DOHH2 (cell line): ENCODE measurements around the gene HK1.

ENCODE experiments used
- H3F3A ChIP-seq: fragments of 200-600 bp; sonication (generic), shearing (Covaris generic); 2 replicates; pipeline ENCODE4 v1.6.0; 2016; ENCODE audit warnings: antibody characterized with exemption, mild to moderate bottlenecking; ENCODE audit not compliant: control insufficient read depth, insufficient read depth
- H3K27ac ChIP-seq: fragments of 200-600 bp; sonication (generic); 2 replicates; pipeline ENCODE4 v1.5.1; 2014; ENCODE audit warnings: low read depth, mild to moderate bottlenecking, low read length, moderate library complexity
- H3K27me3 ChIP-seq: fragments of 200-600 bp; sonication (generic); 2 replicates; pipeline ENCODE4 v1.6.1; 2014; ENCODE audit warnings: mild to moderate bottlenecking, low read length, mixed read lengths; ENCODE audit not compliant: control insufficient read depth
- H3K36me3 ChIP-seq: fragments of 200-600 bp; sonication (generic); 2 replicates; pipeline ENCODE4 v1.6.1; 2014; ENCODE audit warnings: mild to moderate bottlenecking, low read length, moderate library complexity, mixed read lengths; ENCODE audit not compliant: control insufficient read depth
- H3K4me1 ChIP-seq: fragments of 200-600 bp; sonication (generic); 2 replicates; pipeline ENCODE4 v1.6.1; 2014; ENCODE audit warnings: mild to moderate bottlenecking, low read length, mixed read lengths; ENCODE audit not compliant: control insufficient read depth
- H3K4me2 ChIP-seq: fragments of 200-600 bp; sonication (generic); 2 replicates; pipeline ENCODE4 v1.6.0; 2014; ENCODE audit warnings: mild to moderate bottlenecking, low read length, moderate library complexity
- H3K4me3 ChIP-seq: fragments of 200-600 bp; sonication (generic); 2 replicates; pipeline ENCODE4 v1.5.1; 2014; ENCODE audit warnings: mild to moderate bottlenecking, low read length, mixed read lengths
- H3K79me2 ChIP-seq: fragments of 200-600 bp; sonication (generic); 2 replicates; pipeline ENCODE4 v1.6.1; 2014; ENCODE audit warnings: mild to moderate bottlenecking, low read length, mixed read lengths; ENCODE audit not compliant: control insufficient read depth
- H3K9me2 ChIP-seq: fragments of 200-600 bp; sonication (generic); replicated peaks from 2 replicates; pipeline ENCODE4 v1.6.1; 2014; ENCODE audit warnings: mild to moderate bottlenecking, low read length, mixed read lengths; ENCODE audit not compliant: control insufficient read depth
- H3K9me3 ChIP-seq: fragments of 200-600 bp; sonication (generic); 2 replicates; pipeline ENCODE4 v1.6.1; 2014; ENCODE audit warnings: antibody characterized with exemption, low read length, mixed read lengths; ENCODE audit not compliant: control insufficient read depth, insufficient read depth
- H4K20me1 ChIP-seq: fragments of 200-600 bp; sonication (generic); 2 replicates; pipeline ENCODE4 v1.6.0; 2014; ENCODE audit warnings: low read depth, mild to moderate bottlenecking, antibody characterized with exemption, low read length, moderate library complexity; ENCODE audit not compliant: control insufficient read depth, insufficient read depth
- CTCF ChIP-seq: fragments of 200-600 bp; sonication (generic); IDR thresholded peaks from one replicate; pipeline ENCODE4 v1.5.1; 2014; ENCODE audit warnings: antibody characterized with exemption, mild to moderate bottlenecking, low read depth, low read length; ENCODE audit not compliant: poor library complexity, severe bottlenecking
- EZH2phosphoT487 ChIP-seq: fragments of 200-600 bp; sonication (generic); IDR thresholded peaks from 2 replicates; pipeline ENCODE4 v1.6.1; 2017; ENCODE audit warnings: borderline replicate concordance, mild to moderate bottlenecking, antibody characterized with exemption, low read length, moderate library complexity, mixed read lengths

HK1 gene

GRCh38 chr10:69366738-69367137 is 88.4 kb downstream of the HK1 start:
- Histone ChIP-seq H3K4me2 (no peak overlapping the region), H4K20me1 (no peaks in the 10 kb centered on the region), H3K4me3 (no peak overlapping the region), H3F3A (no peaks in the 10 kb centered on the region), H3K79me2 (no peaks in the 10 kb centered on the region), H3K36me3 (peaks cover 44% of the 10 kb centered on the region), H3K9me2 (no peaks in the 10 kb centered on the region), H3K9me3 (no peaks in the 10 kb centered on the region), H3K4me1 (no peaks in the 10 kb centered on the region), H3K27me3 (no peaks in the 10 kb centered on the region), H3K27ac (no peak overlapping the region)
- no peak for TF ChIP-seq EZH2phosphoT487
- TF ChIP-seq CTCF = no peak

- no peak for TF ChIP-seq EZH2phosphoT487
- TF ChIP-seq CTCF = no peak
- H3K4me2 ChIP-seq = no peak overlapping the region
- H3K4me1 ChIP-seq = no peaks in the 10 kb centered on the region
- H3K27me3 ChIP-seq = no peaks in the 10 kb centered on the region
- no peak overlapping the region for H3K4me3 ChIP-seq
- H3K9me3 ChIP-seq = no peaks in the 10 kb centered on the region
- no peaks in the 10 kb centered on the region for H3K79me2 ChIP-seq
- no peaks in the 10 kb centered on the region for H3K9me2 ChIP-seq
- H3K27ac ChIP-seq = no peak overlapping the region
- H3F3A ChIP-seq = no peaks in the 10 kb centered on the region
- H4K20me1 ChIP-seq = no peaks in the 10 kb centered on the region
- peaks cover 44% of the 10 kb centered on the region for H3K36me3 ChIP-seq
Measured at GRCh38 chr10:69367469-69367868, 89.2 kb downstream of the HK1 start.

- Histone ChIP-seq H3K27ac (no peak overlapping the region), H3K79me2 (no peaks in the 10 kb centered on the region), H3K27me3 (no peaks in the 10 kb centered on the region), H3K9me2 (no peaks in the 10 kb centered on the region), H3F3A (no peaks in the 10 kb centered on the region), H3K4me1 (no peaks in the 10 kb centered on the region), H3K36me3 (peaks cover 37% of the 10 kb centered on the region; the same call in 1 of the 2 replicates), H4K20me1 (no peaks in the 10 kb centered on the region), H3K9me3 (no peaks in the 10 kb centered on the region), H3K4me3 (no peak overlapping the region), H3K4me2 (no peak overlapping the region)
- TF ChIP-seq EZH2phosphoT487 = no peak
- no peak for TF ChIP-seq CTCF
Measured at GRCh38 chr10:69372126-69372980, 94.1 kb downstream of the HK1 start.
